H1 (cell line): Measurements from ENCODE around the gene PPP1CB. TPM values are rescaled to one million over a fixed set of nuclear protein-coding genes. Genes with fewer than 3 reads are reported as not detected.

ENCODE experiments used
- BACH1 ChIP-seq: IDR thresholded peaks from 2 replicates; pipeline ENCODE4 v1.6.1; 2012; ENCODE audit warnings: low read length, improper control_type of control experiment
- TCF12 ChIP-seq: IDR thresholded peaks from 2 replicates; pipeline ENCODE4 v1.6.1; 2011; ENCODE audit warnings: low read depth, mild to moderate bottlenecking, low read length
- polyA plus RNA-seq, 7 experiments: library from polyadenylated mRNA; depleted of rRNA in 3 of 7; stranded (reverse) in 5 of 7; unstranded in 2 of 7; fragments of >200 nt in 5 of 7; fragments of 200-250 nt in 2 of 7; gene quantifications; 1 replicate in 5 of 7; 2 replicates in 1 of 7; 4 replicates in 1 of 7; pipeline versions ENCODE4 v1.2.1 to v1.2.3, GENCODE V29; 2011 to 2013; ENCODE audit warnings: missing spikeins in 2 of 7, mixed read lengths in 2 of 7
- total RNA-seq: library from RNA; stranded (reverse); fragmentation: NEBNext Ultra II Directional; extraction: Animal tissue kit (Norgen Biotek cat#: 25700); gene quantifications from 2 replicates; pipeline ENCODE4 v1.2.1, GENCODE V29; 2021
- TF ChIP-seq, protein P1 (sequence below): fragments of 300-600 bp; sonication (generic); IDR thresholded peaks from 2 replicates; pipeline ENCODE4 v1.7.1; 2012; ENCODE audit warnings: low read length, moderate library complexity, mild to moderate bottlenecking, inconsistent platforms; ENCODE audit not compliant: insufficient replicate concordance

Gene PPP1CB
- total and polyA plus RNA-seq, 2 of the 8 experiments (the other 6 are each of a cell fraction or from before 2014, with no cell fraction given): 30.7 to 158 TPM

DNA sequence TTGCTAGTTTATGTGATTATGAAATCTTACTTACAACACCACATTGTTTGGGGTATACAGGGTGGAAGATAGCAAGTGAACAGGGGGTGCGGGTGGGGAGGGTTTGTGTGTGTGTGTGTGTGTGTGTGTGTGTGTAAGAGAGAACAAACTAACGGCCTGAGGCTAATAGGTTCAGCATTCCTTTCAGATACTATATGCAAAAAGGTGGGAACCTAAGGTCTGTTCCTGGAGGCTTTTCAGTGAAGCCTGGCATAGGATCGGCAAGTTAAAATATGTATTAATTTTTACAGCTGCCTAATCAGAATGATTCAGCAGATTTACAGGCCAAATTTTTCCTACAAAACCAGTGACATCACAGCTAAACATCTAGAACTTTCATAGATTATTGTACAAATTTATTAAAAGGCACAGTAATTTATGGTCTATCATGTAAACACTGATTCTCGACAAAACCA is 51.4 kb downstream of the PPP1CB start (continued):
- TF ChIP-seq, protein P1, sequence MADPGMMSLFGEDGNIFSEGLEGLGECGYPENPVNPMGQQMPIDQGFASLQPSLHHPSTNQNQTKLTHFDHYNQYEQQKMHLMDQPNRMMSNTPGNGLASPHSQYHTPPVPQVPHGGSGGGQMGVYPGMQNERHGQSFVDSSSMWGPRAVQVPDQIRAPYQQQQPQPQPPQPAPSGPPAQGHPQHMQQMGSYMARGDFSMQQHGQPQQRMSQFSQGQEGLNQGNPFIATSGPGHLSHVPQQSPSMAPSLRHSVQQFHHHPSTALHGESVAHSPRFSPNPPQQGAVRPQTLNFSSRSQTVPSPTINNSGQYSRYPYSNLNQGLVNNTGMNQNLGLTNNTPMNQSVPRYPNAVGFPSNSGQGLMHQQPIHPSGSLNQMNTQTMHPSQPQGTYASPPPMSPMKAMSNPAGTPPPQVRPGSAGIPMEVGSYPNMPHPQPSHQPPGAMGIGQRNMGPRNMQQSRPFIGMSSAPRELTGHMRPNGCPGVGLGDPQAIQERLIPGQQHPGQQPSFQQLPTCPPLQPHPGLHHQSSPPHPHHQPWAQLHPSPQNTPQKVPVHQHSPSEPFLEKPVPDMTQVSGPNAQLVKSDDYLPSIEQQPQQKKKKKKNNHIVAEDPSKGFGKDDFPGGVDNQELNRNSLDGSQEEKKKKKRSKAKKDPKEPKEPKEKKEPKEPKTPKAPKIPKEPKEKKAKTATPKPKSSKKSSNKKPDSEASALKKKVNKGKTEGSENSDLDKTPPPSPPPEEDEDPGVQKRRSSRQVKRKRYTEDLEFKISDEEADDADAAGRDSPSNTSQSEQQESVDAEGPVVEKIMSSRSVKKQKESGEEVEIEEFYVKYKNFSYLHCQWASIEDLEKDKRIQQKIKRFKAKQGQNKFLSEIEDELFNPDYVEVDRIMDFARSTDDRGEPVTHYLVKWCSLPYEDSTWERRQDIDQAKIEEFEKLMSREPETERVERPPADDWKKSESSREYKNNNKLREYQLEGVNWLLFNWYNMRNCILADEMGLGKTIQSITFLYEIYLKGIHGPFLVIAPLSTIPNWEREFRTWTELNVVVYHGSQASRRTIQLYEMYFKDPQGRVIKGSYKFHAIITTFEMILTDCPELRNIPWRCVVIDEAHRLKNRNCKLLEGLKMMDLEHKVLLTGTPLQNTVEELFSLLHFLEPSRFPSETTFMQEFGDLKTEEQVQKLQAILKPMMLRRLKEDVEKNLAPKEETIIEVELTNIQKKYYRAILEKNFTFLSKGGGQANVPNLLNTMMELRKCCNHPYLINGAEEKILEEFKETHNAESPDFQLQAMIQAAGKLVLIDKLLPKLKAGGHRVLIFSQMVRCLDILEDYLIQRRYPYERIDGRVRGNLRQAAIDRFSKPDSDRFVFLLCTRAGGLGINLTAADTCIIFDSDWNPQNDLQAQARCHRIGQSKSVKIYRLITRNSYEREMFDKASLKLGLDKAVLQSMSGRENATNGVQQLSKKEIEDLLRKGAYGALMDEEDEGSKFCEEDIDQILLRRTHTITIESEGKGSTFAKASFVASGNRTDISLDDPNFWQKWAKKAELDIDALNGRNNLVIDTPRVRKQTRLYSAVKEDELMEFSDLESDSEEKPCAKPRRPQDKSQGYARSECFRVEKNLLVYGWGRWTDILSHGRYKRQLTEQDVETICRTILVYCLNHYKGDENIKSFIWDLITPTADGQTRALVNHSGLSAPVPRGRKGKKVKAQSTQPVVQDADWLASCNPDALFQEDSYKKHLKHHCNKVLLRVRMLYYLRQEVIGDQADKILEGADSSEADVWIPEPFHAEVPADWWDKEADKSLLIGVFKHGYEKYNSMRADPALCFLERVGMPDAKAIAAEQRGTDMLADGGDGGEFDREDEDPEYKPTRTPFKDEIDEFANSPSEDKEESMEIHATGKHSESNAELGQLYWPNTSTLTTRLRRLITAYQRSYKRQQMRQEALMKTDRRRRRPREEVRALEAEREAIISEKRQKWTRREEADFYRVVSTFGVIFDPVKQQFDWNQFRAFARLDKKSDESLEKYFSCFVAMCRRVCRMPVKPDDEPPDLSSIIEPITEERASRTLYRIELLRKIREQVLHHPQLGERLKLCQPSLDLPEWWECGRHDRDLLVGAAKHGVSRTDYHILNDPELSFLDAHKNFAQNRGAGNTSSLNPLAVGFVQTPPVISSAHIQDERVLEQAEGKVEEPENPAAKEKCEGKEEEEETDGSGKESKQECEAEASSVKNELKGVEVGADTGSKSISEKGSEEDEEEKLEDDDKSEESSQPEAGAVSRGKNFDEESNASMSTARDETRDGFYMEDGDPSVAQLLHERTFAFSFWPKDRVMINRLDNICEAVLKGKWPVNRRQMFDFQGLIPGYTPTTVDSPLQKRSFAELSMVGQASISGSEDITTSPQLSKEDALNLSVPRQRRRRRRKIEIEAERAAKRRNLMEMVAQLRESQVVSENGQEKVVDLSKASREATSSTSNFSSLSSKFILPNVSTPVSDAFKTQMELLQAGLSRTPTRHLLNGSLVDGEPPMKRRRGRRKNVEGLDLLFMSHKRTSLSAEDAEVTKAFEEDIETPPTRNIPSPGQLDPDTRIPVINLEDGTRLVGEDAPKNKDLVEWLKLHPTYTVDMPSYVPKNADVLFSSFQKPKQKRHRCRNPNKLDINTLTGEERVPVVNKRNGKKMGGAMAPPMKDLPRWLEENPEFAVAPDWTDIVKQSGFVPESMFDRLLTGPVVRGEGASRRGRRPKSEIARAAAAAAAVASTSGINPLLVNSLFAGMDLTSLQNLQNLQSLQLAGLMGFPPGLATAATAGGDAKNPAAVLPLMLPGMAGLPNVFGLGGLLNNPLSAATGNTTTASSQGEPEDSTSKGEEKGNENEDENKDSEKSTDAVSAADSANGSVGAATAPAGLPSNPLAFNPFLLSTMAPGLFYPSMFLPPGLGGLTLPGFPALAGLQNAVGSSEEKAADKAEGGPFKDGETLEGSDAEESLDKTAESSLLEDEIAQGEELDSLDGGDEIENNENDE: no peak
- no peak for TF ChIP-seq BACH1
- no peak for TF ChIP-seq TCF12
